HG03378 (cell line): ENCODE results near the gene MGAT4C.

Experiments
- ATAC-seq: cut with Tn5 transposase; IDR thresholded peaks from one replicate; pipeline ENCODE4 v1.9.1; 2021; ENCODE audit warnings: mild to moderate bottlenecking, moderate library complexity; ENCODE audit not compliant: unreplicated experiment

The MGAT4C gene

GRCh38 chr12:85993746-85994145 is 262.4 kb downstream of the MGAT4C start:
- no peak for ATAC-seq

- no peak for ATAC-seq
Measured at GRCh38 chr12:85985996-85986395, 270.2 kb downstream of the MGAT4C start.

- no peak for ATAC-seq
Measured at GRCh38 chr12:85983601-85984000, 272.6 kb downstream of the MGAT4C start.

GRCh38 chr12:85979641-85980040 is 276.6 kb downstream of the MGAT4C start:
- ATAC-seq: no peak

GRCh38 chr12:85975716-85976115 is 280.5 kb downstream of the MGAT4C start:
- no peak for ATAC-seq

- no peak for ATAC-seq
Measured at GRCh38 chr12:85971800-85972199, 284.4 kb downstream of the MGAT4C start.

GRCh38 chr12:85968606-85969005 is 287.6 kb downstream of the MGAT4C start:
- no peak for ATAC-seq

GRCh38 chr12:85963326-85963725 is 292.9 kb downstream of the MGAT4C start:
- no peak for ATAC-seq

GRCh38 chr12:85956081-85956480 is 300.1 kb downstream of the MGAT4C start:
- ATAC-seq: no peak

GRCh38 chr12:85955127-85955526 is 301.1 kb downstream of the MGAT4C start:
- no peak for ATAC-seq

GRCh38 chr12:85951823-85952222 is 304.4 kb downstream of the MGAT4C start:
- peak; percentile 44 for ATAC-seq

GRCh38 chr12:85949253-85949652 is 306.9 kb downstream of the MGAT4C start:
- ATAC-seq: no peak

- ATAC-seq: no peak
Measured at GRCh38 chr12:85948340-85948739, 307.9 kb downstream of the MGAT4C start.

GRCh38 chr12:85947286-85947685 is 308.9 kb downstream of the MGAT4C start:
- no peak for ATAC-seq

- ATAC-seq: no peak
Measured at GRCh38 chr12:85946375-85946774, 309.8 kb downstream of the MGAT4C start.

GRCh38 chr12:85927166-85927565 is 329.0 kb downstream of the MGAT4C start:
- ATAC-seq: no peak

GRCh38 chr12:85923767-85924331 is 332.3 kb downstream of the MGAT4C start:
- ATAC-seq: no peak

- ATAC-seq: peak; percentile 78
Measured at GRCh38 chr12:85920324-85920947, 335.8 kb downstream of the MGAT4C start.
